ENCODE measurements around the gene SWI5. TPM values are rescaled to one million over a fixed set of nuclear protein-coding genes. Genes with fewer than 3 reads are reported as not detected.

The SWI5 gene
- total RNA-seq, 4 donors from 2014 or later, result 16.2 to 26.6 (median 21.0) TPM

GRCh38 chr9:128282500-128282899 lies 6.4 kb downstream of the SWI5 start:
- Histone ChIP-seq H3K36me3 (peaks cover 13 to 25% (median 23%) of the 10 kb centered on the region in 4 donors), H3K4me3 (no peak overlapping the region), H3K4me1 (peaks cover 11 to 24% (median 17%) of the 10 kb centered on the region in 4 donors), H3K27me3 (no peaks in the 10 kb centered on the region), H3K27ac (replicated peaks in 1 of 4) (no peak overlapping the region), H3K9me3 (no peaks in the 10 kb centered on the region)
- WGBS, result 94% methylated on average over 6 of the region's 6 CpGs
- no peak for DNase-seq (ENCODE audit: extremely low spot score)
- intact Hi-C loops (cut with DNase I), result no loop called here
- TF ChIP-seq POLR2AphosphoS5 (IDR thresholded peaks at IDR 0.05) (no peak), CTCF (IDR thresholded peaks at IDR 0.05) (no peak), EP300 (IDR thresholded peaks at IDR 0.05) (no peak), POLR2A (IDR thresholded peaks at IDR 0.05; ENCODE audit: low read depth) (no peak)

GRCh38 chr9:128285033-128285784 lies 9.1 kb downstream of the SWI5 start:
- no peak for DNase-seq (ENCODE audit: extremely low spot score)
- Histone ChIP-seq H3K4me1 (peaks cover 4 to 9% (median 6%) of the 10 kb centered on the region in 4 donors), H3K4me3 (no peak overlapping the region), H3K9me3 (no peaks in the 10 kb centered on the region), H3K36me3 (peaks cover 24 to 47% (median 41%) of the 10 kb centered on the region in 4 donors), H3K27me3 (no peaks in the 10 kb centered on the region), H3K27ac (replicated peaks in 1 of 4) (no peak overlapping the region)
- intact Hi-C loops (cut with DNase I), result no loop called here
- WGBS, result 95% methylated on average over 12 of the region's 12 CpGs
- TF ChIP-seq POLR2AphosphoS5 (IDR thresholded peaks at IDR 0.05) (no peak), CTCF (IDR thresholded peaks at IDR 0.05) (no peak), POLR2A (IDR thresholded peaks at IDR 0.05; ENCODE audit: low read depth) (no peak), EP300 (IDR thresholded peaks at IDR 0.05) (no peak)

GRCh38 chr9:128286440-128286839 lies 10.4 kb downstream of the SWI5 start:
- intact Hi-C loops (cut with DNase I), result no loop called here
- Histone ChIP-seq H3K27me3 (no peaks in the 10 kb centered on the region), H3K27ac (replicated peaks in 1 of 4) (no peak overlapping the region), H3K4me1 (peaks cover 4 to 9% (median 6%) of the 10 kb centered on the region in 4 donors), H3K36me3 (peaks cover 24 to 51% (median 42%) of the 10 kb centered on the region in 4 donors), H3K4me3 (no peak overlapping the region), H3K9me3 (no peaks in the 10 kb centered on the region)
- no peak for DNase-seq (ENCODE audit: extremely low spot score)
- WGBS, result 25% methylated on average over 6 of the region's 6 CpGs
- no peak for TF ChIP-seq POLR2A (IDR thresholded peaks at IDR 0.05; ENCODE audit: low read depth)
- no peak for TF ChIP-seq CTCF (IDR thresholded peaks at IDR 0.05)
- TF ChIP-seq EP300 (IDR thresholded peaks at IDR 0.05), result no peak
- TF ChIP-seq POLR2AphosphoS5 (IDR thresholded peaks at IDR 0.05), result no peak

GRCh38 chr9:128288273-128289004 lies 12.4 kb downstream of the SWI5 start:
- no peak for DNase-seq (ENCODE audit: extremely low spot score)
- Histone ChIP-seq H3K4me1 (peaks cover 4 to 9% (median 6%) of the 10 kb centered on the region in 4 donors), H3K9me3 (no peaks in the 10 kb centered on the region), H3K4me3 (no peak overlapping the region), H3K27me3 (no peaks in the 10 kb centered on the region), H3K36me3 (peaks cover 24 to 61% (median 42%) of the 10 kb centered on the region in 4 donors), H3K27ac (replicated peaks in 1 of 4) (no peak overlapping the region)
- TF ChIP-seq POLR2AphosphoS5 (IDR thresholded peaks at IDR 0.05) (no peak), POLR2A (IDR thresholded peaks at IDR 0.05; ENCODE audit: low read depth) (no peak), EP300 (IDR thresholded peaks at IDR 0.05) (no peak), CTCF (IDR thresholded peaks at IDR 0.05) (no peak)
- WGBS, result 86% methylated on average over 11 of the region's 11 CpGs
- intact Hi-C loops (cut with DNase I), result no loop called here
